Measurements from ENCODE around the gene NFKBIE. TPM values are rescaled to one million over a fixed set of nuclear protein-coding genes. Genes with fewer than 3 reads are reported as not detected.

Gene NFKBIE
- total and polyA plus RNA-seq, 2 of the 13 experiments (the other 11 are each of a cell fraction or from before 2014, with no cell fraction given), result 6.7 to 14.5 TPM

GRCh38 chr6:44272529-44272928 is 7.2 kb upstream of the NFKBIE start:
- H3K9me3 ChIP-seq (ENCODE audit: low read length), result no peaks in the 10 kb centered on the region
- no peaks in the 10 kb centered on the region for H3K36me3 ChIP-seq (replicated peaks in 1 of 2; ENCODE audit: control insufficient read depth in 1 of 2, insufficient read depth in 2 of 2, low read length in 2 of 2)
- no peak overlapping the region for H2AFZ ChIP-seq (ENCODE audit: low read length)
- peaks cover 2% of the 10 kb centered on the region; the same call in 1 of the 2 replicates for H4K20me1 ChIP-seq (ENCODE audit: insufficient read depth, low read length)
- intact Hi-C loops (cut with micrococcal nuclease; ENCODE audit: unreplicated experiment), result no loop called here
- H3K79me2 ChIP-seq (ENCODE audit: insufficient read depth, low read length), result no peaks in the 10 kb centered on the region
- H3K9ac ChIP-seq (ENCODE audit: insufficient read depth, low read depth, low read length), result no peak overlapping the region
- no TSS peak for BruUV-seq (replicated peaks)
- ATAC-seq (no peak), FAIRE-seq (no peak), DNase-seq (ENCODE audit: low spot score) (no peak)
- CTCF ChIA-PET (ENCODE audit: low intra/inter-chr PET ratio, low total read pairs), result no interaction called here
- no peak overlapping the region for H3K27ac ChIP-seq (ENCODE audit: extremely low read length, insufficient read depth, low read length)
- 19% methylated on average over 3 of the region's 3 CpGs for WGBS (ENCODE audit: low lambda C conversion rate)
- H3K4me2 ChIP-seq (ENCODE audit: low read depth, low read length), result no peak overlapping the region
- POLR2A ChIA-PET, result no interaction called here
- H3K27me3 ChIP-seq (ENCODE audit: control insufficient read depth in 1 of 2, insufficient read depth in 2 of 2, low read length in 2 of 2), result peaks cover 30 to 84% of the 10 kb centered on the region in 2 experiments
- peaks cover 41% of the 10 kb centered on the region for H3K4me1 ChIP-seq (ENCODE audit: insufficient read depth, low read length)
- in situ Hi-C loops (cut with HindIII; ENCODE audit: extremely low pct_ligation_motif_present, low pct_unique_long_range_greater_than_20kb), result loop anchor here (5.0 kb wide), 1 partner anchor 65 kb away; no protein-coding TSS in a partner anchor
- TF ChIP-seq, protein P1, sequence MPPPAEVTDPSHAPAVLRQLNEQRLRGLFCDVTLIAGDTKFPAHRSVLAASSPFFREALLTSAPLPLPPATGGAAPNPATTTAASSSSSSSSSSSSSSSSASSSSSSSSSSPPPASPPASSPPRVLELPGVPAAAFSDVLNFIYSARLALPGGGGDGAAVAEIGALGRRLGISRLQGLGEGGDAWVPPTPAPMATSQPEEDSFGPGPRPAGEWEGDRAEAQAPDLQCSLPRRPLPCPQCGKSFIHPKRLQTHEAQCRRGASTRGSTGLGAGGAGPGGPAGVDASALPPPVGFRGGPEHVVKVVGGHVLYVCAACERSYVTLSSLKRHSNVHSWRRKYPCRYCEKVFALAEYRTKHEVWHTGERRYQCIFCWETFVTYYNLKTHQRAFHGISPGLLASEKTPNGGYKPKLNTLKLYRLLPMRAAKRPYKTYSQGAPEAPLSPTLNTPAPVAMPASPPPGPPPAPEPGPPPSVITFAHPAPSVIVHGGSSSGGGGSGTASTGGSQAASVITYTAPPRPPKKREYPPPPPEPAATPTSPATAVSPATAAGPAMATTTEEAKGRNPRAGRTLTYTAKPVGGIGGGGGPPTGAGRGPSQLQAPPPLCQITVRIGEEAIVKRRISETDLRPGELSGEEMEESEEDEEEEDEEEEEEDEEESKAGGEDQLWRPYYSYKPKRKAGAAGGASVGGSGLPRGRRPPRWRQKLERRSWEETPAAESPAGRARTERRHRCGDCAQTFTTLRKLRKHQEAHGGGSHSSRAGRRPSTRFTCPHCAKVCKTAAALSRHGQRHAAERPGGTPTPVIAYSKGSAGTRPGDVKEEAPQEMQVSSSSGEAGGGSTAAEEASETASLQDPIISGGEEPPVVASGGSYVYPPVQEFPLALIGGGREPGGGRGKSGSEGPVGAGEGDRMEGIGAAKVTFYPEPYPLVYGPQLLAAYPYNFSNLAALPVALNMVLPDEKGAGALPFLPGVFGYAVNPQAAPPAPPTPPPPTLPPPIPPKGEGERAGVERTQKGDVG (CRISPR knock-in tag; IDR thresholded peaks at IDR 0.05; ENCODE audit: borderline replicate concordance), result no peak
- no peak for TF ChIP-seq ATRX (CRISPR knock-in tag; IDR thresholded peaks at IDR 0.05; ENCODE audit: borderline replicate concordance)
- no peak for TF ChIP-seq ZNF510 (CRISPR knock-in tag; IDR thresholded peaks at IDR 0.05; ENCODE audit: low read depth)
- no peak for TF ChIP-seq ZMYM3 (CRISPR knock-in tag; IDR thresholded peaks at IDR 0.05)
- TF ChIP-seq ZFP90 (CRISPR knock-in tag; IDR thresholded peaks at IDR 0.05; ENCODE audit: borderline replicate concordance), result no peak
- TF ChIP-seq NFATC3 (CRISPR knock-in tag; IDR thresholded peaks at IDR 0.05), result no peak
- no peak for TF ChIP-seq SNAI1 (CRISPR knock-in tag; IDR thresholded peaks at IDR 0.05; ENCODE audit: borderline replicate concordance)
- TF ChIP-seq SP1 (IDR thresholded peaks at IDR 0.05), result no peak
- TF ChIP-seq SP1 (CRISPR knock-in tag; IDR thresholded peaks at IDR 0.05), result no peak
- TF ChIP-seq ZNF577 (CRISPR knock-in tag; IDR thresholded peaks at IDR 0.05; ENCODE audit: borderline replicate concordance, low read depth), result no peak
- no peak for TF ChIP-seq EZH2 (conservative IDR thresholded peaks at IDR 0.05; ENCODE audit: low read depth, low read length)
- no peak for TF ChIP-seq ZNF605 (CRISPR knock-in tag; IDR thresholded peaks at IDR 0.05)
- TF ChIP-seq FIP1L1 (IDR thresholded peaks at IDR 0.05; ENCODE audit: borderline replicate concordance, insufficient read depth, low read depth, low read length), result no peak
- no peak for TF ChIP-seq FLYWCH1 (CRISPR knock-in tag; IDR thresholded peaks at IDR 0.05)
- TF ChIP-seq NRL (CRISPR knock-in tag; IDR thresholded peaks at IDR 0.05; ENCODE audit: borderline replicate concordance), result no peak
- TF ChIP-seq ZNF232 (CRISPR knock-in tag; IDR thresholded peaks at IDR 0.05; ENCODE audit: borderline replicate concordance), result no peak
- no peak for TF ChIP-seq SMAD1 (CRISPR knock-in tag; IDR thresholded peaks at IDR 0.05; ENCODE audit: borderline replicate concordance, low read depth)
- TF ChIP-seq ZNF552 (CRISPR knock-in tag; IDR thresholded peaks at IDR 0.05; ENCODE audit: borderline replicate concordance), result no peak
- no peak overlapping the region for H3K4me3 ChIP-seq (replicated peaks in 1 of 3; ENCODE audit: insufficient read depth in 1 of 3, low read depth in 2 of 3, low read length in 3 of 3)

Data from HepG2 (cell line).